Measurements from ENCODE around the gene CRYBG2. TPM values are rescaled to one million over a fixed set of nuclear protein-coding genes. Genes with fewer than 3 reads are reported as not detected.

Gene CRYBG2
- total and polyA plus RNA-seq, 10 of the 15 experiments (the other 5 are each of a cell fraction or from before 2014, with no cell fraction given) = 0.03 to 1.2 (median 0.11) TPM; not detected in 4

GRCh38 chr1:26321315-26322041 lies 32.5 kb downstream of the CRYBG2 start (continued):
- no peak for TF ChIP-seq ZBTB11 (CRISPR knock-in tag; IDR thresholded peaks at IDR 0.05)
- no peak for TF ChIP-seq HDAC6 (IDR thresholded peaks at IDR 0.05; ENCODE audit: unreplicated experiment)
- TF ChIP-seq RFX5 (IDR thresholded peaks at IDR 0.05; ENCODE audit: low read depth, low read length) = no peak
- TF ChIP-seq GABPA (IDR thresholded peaks at IDR 0.05; ENCODE audit: low read depth) = no peak
- TF ChIP-seq YBX1 (IDR thresholded peaks at IDR 0.05) = no peak
- TF ChIP-seq EED (IDR thresholded peaks at IDR 0.05; ENCODE audit: low read depth) = no peak
- TF ChIP-seq SKIL (IDR thresholded peaks at IDR 0.05; ENCODE audit: low read depth, poor library complexity, severe bottlenecking) = peak; percentile 55
- TF ChIP-seq TARDBP (IDR thresholded peaks at IDR 0.05; ENCODE audit: borderline replicate concordance) = no peak
- TF ChIP-seq ZNF384 (IDR thresholded peaks at IDR 0.05; ENCODE audit: borderline replicate concordance, low read depth, low read length) = no peak
- no peak for TF ChIP-seq CEBPZ (IDR thresholded peaks at IDR 0.05; ENCODE audit: low read depth, low read length)
- TF ChIP-seq RUNX3 (IDR thresholded peaks at IDR 0.05; ENCODE audit: low read length) = no peak
- TF ChIP-seq HCFC1 (IDR thresholded peaks at IDR 0.05; ENCODE audit: low read length) = no peak
- no peak for TF ChIP-seq SP1 (IDR thresholded peaks at IDR 0.05; ENCODE audit: low read depth, low read length)
- 0 out of 2 replicates have a peak, but pooled peaks have one; percentile 33 for TF ChIP-seq STAT3 (IDR thresholded peaks at IDR 0.05; ENCODE audit: low read depth, low read length)
- no peak for TF ChIP-seq PAX8 (IDR thresholded peaks at IDR 0.05)
- no peak for TF ChIP-seq CBFB (IDR thresholded peaks at IDR 0.05; ENCODE audit: low read depth)
- no peak for TF ChIP-seq ATF3 (IDR thresholded peaks at IDR 0.05; ENCODE audit: borderline replicate concordance, extremely low read depth, low read depth, low read length)
- no peak for TF ChIP-seq NR2F1 (conservative IDR thresholded peaks at IDR 0.05)
- no peak for TF ChIP-seq HSF1 (IDR thresholded peaks at IDR 0.05; ENCODE audit: low read depth, low read length)

Data from GM12878 (cell line).